ENCODE measurements around the gene SH3BP4. TPM values are rescaled to one million over a fixed set of nuclear protein-coding genes. Genes with fewer than 3 reads are reported as not detected.

The SH3BP4 gene
- total RNA-seq, 1 donor from 2014 or later: 53.4 TPM

DNA sequence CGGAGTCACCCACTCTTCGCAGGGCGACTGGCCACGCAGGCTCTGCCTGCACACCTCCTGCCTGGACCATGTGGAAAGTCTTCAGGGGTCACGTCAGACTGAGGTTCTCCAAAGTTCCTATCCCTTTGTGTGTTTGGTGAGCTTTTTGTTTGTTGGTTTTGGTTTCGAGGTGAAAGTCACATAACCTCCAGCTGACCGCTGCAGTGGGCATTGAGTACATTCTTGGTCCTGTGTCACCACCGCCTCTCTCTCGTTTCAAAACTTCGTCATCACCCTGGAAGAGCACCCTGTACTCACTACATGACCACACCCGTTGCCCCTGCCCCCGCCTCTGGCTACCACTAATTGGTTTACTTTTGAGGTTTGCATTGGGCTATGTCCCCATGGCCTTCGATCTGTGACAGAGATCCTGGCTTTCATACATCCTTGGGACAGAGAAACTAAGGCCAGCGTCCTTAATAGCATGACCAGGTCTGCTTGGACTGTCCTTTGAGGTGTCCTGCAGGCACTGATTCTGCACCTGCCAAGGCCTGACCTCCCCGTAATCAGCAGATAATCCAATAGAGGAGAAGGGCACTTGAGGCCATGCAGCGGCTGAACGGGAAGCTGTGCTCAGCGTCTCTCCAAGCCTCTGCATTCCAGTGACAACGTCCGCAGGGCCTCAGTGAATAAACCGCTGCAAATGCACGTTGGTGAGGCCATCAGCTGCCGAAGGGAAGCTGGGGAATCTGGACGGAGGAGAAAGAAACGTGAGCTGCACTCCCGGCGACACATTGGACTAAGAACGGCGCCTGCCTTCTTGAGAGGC lies 46.8 kb downstream of the SH3BP4 start:
- peaks cover 79% of the 10 kb centered on the region for H3K4me1 Mint-ChIP-seq
- H3K9me3 Mint-ChIP-seq: peaks cover 10% of the 10 kb centered on the region
- Histone ChIP-seq H3K36me3 (no peaks in the 10 kb centered on the region), H3K4me1 (peaks cover 48% of the 10 kb centered on the region), H3K9me3 (ENCODE audit: low read depth) (no peaks in the 10 kb centered on the region), H3K27ac (peak overlapping the region; percentile 44), H3K4me2 (no peak overlapping the region), H3K27me3 (no peaks in the 10 kb centered on the region), H3F3A (ENCODE audit: low read depth) (peaks cover 40% of the 10 kb centered on the region), H2AFZ (replicated peaks) (no peak overlapping the region), H3K4me3 (no peak overlapping the region), H4K20me1 (ENCODE audit: low read depth) (peaks cover 100% of the 10 kb centered on the region), H3K9ac (no peak overlapping the region), H3K79me2 (ENCODE audit: low read depth) (peaks cover 100% of the 10 kb centered on the region)
- no peak for TF ChIP-seq EZH2 (IDR thresholded peaks at IDR 0.05)
- TF ChIP-seq EZH2phosphoT487 (IDR thresholded peaks at IDR 0.05): no peak
- TF ChIP-seq, protein P1, sequence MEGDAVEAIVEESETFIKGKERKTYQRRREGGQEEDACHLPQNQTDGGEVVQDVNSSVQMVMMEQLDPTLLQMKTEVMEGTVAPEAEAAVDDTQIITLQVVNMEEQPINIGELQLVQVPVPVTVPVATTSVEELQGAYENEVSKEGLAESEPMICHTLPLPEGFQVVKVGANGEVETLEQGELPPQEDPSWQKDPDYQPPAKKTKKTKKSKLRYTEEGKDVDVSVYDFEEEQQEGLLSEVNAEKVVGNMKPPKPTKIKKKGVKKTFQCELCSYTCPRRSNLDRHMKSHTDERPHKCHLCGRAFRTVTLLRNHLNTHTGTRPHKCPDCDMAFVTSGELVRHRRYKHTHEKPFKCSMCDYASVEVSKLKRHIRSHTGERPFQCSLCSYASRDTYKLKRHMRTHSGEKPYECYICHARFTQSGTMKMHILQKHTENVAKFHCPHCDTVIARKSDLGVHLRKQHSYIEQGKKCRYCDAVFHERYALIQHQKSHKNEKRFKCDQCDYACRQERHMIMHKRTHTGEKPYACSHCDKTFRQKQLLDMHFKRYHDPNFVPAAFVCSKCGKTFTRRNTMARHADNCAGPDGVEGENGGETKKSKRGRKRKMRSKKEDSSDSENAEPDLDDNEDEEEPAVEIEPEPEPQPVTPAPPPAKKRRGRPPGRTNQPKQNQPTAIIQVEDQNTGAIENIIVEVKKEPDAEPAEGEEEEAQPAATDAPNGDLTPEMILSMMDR (IDR thresholded peaks at IDR 0.05): no peak
- no peak overlapping the region for H3K4me3 Mint-ChIP-seq
- peak; percentile 69 for DNase-seq (ENCODE audit: low spot score)
- peaks cover 51% of the 10 kb centered on the region for H3K36me3 Mint-ChIP-seq
- peak overlapping the region; percentile 92 for H3K27ac Mint-ChIP-seq
- peaks cover 2% of the 10 kb centered on the region for H3K27me3 Mint-ChIP-seq (ENCODE audit: insufficient read depth, low read depth)

DNA sequence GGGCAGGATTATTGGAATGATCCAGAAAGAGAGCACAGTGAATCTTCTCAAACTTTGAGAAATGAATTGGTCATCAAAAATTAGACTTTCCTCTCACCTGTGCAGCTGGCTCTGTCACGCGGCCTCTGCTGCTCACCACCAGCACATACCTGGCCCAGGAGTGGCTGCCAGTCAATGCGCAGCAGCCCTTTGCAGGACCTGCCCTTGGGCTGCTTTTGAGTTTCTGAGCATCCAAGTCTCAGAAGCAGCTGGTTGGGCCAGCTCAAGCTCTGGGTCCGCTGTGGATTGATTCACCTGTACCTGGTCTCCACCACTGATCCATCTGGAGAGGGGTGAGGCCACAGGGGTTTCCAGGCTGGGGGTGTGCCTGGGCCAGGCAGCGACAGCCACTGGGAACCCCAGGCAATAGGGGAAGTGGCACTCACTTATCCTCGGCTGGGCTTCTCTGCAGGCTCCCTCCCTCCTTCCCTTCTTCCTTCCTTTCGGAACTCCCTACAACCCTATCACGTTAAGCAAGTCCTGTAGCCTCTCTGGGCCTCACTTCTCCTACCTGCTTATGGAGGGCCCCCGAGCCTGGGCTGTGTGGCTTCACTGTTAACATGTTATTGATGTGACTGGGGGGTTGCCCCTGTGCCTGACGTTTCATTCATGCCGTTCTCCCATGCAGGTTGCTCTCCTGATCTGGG lies 48.1 kb downstream of the SH3BP4 start:
- peaks cover 5% of the 10 kb centered on the region for H3K9me3 Mint-ChIP-seq
- Histone ChIP-seq H2AFZ (replicated peaks) (no peak overlapping the region), H3K4me3 (no peak overlapping the region), H4K20me1 (ENCODE audit: low read depth) (peaks cover 100% of the 10 kb centered on the region), H3K27ac (no peak overlapping the region), H3K79me2 (ENCODE audit: low read depth) (peaks cover 100% of the 10 kb centered on the region), H3K9ac (no peak overlapping the region), H3K27me3 (no peaks in the 10 kb centered on the region), H3K4me2 (no peak overlapping the region), H3K4me1 (peaks cover 37% of the 10 kb centered on the region), H3F3A (ENCODE audit: low read depth) (peaks cover 39% of the 10 kb centered on the region), H3K36me3 (no peaks in the 10 kb centered on the region), H3K9me3 (ENCODE audit: low read depth) (no peaks in the 10 kb centered on the region)
- H3K4me1 Mint-ChIP-seq: peaks cover 74% of the 10 kb centered on the region
- no peak overlapping the region for H3K4me3 Mint-ChIP-seq
- peaks cover 2% of the 10 kb centered on the region for H3K27me3 Mint-ChIP-seq (ENCODE audit: insufficient read depth, low read depth)
- no peak for DNase-seq (ENCODE audit: low spot score)
- H3K27ac Mint-ChIP-seq: peak overlapping the region; percentile 53
- peaks cover 47% of the 10 kb centered on the region for H3K36me3 Mint-ChIP-seq
- TF ChIP-seq EZH2 (IDR thresholded peaks at IDR 0.05) (no peak), EZH2phosphoT487 (IDR thresholded peaks at IDR 0.05) (no peak)
- TF ChIP-seq, protein P1 (IDR thresholded peaks at IDR 0.05): no peak

DNA sequence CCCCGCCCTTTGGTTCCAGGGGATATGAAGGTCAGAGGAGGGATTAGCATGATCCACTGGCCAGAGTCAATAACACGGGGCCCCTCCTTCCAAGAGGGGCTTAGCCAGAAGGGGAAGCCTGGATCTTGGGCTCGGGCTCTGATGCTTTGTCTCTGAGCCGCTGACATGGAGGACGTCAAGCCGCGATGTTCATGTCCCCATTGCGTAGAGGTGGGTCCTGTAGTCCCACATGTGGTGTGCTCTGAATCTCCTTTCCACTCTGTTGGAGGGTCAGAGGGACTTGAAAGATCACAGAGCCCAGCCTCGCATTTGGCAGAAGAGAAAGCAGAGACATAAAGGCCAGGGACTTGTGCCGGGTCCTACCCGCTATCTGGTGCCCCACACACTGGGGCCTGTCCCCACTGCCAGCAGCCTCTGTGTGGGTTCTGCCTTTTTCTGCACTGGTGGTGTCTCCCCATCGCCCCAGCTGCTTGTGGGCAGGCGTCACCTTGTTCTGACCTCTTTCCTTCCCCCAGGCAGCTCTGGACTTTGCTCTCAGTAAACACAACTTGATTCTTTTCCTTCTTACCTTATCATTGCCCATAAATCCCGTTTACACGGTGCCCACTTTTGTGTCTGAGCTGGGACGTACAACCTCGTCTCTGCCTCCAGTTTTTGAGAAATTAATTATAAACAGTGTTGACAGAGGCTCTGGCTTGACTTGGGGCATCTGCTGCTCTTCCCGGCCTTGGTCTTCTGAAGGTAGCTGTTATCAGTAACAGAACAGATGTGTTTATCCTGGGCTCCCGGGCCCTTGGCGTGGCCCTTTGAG lies 48.8 kb downstream of the SH3BP4 start:
- H3K4me2 ChIP-seq: no peak overlapping the region
- peaks cover 73% of the 10 kb centered on the region for H3K4me1 Mint-ChIP-seq
- TF ChIP-seq, protein P1 (IDR thresholded peaks at IDR 0.05): no peak
- TF ChIP-seq EZH2 (IDR thresholded peaks at IDR 0.05): no peak
- no peak for TF ChIP-seq EZH2phosphoT487 (IDR thresholded peaks at IDR 0.05)
- no peak for DNase-seq (ENCODE audit: low spot score)
- no peak overlapping the region for H2AFZ ChIP-seq (replicated peaks)
- H4K20me1 ChIP-seq (ENCODE audit: low read depth): peaks cover 100% of the 10 kb centered on the region
- H3K9me3 Mint-ChIP-seq: peaks cover 5% of the 10 kb centered on the region
- H3K36me3 ChIP-seq: no peaks in the 10 kb centered on the region
- peak overlapping the region; percentile 53 for H3K27ac Mint-ChIP-seq
- H3K36me3 Mint-ChIP-seq: peaks cover 44% of the 10 kb centered on the region
- no peak overlapping the region for H3K4me3 Mint-ChIP-seq
- H3K9me3 ChIP-seq (ENCODE audit: low read depth): no peaks in the 10 kb centered on the region
- peaks cover 2% of the 10 kb centered on the region for H3K27me3 Mint-ChIP-seq (ENCODE audit: insufficient read depth, low read depth)
- peaks cover 39% of the 10 kb centered on the region for H3F3A ChIP-seq (ENCODE audit: low read depth)
- H3K27ac ChIP-seq: no peak overlapping the region
- H3K27me3 ChIP-seq: no peaks in the 10 kb centered on the region
- peaks cover 37% of the 10 kb centered on the region for H3K4me1 ChIP-seq
- no peak overlapping the region for H3K4me3 ChIP-seq
- H3K9ac ChIP-seq: no peak overlapping the region
- H3K79me2 ChIP-seq (ENCODE audit: low read depth): peaks cover 100% of the 10 kb centered on the region

Data from neural progenitor cell (in vitro differentiated cells).